ENCODE data around the gene LGALS7B.

DNA sequence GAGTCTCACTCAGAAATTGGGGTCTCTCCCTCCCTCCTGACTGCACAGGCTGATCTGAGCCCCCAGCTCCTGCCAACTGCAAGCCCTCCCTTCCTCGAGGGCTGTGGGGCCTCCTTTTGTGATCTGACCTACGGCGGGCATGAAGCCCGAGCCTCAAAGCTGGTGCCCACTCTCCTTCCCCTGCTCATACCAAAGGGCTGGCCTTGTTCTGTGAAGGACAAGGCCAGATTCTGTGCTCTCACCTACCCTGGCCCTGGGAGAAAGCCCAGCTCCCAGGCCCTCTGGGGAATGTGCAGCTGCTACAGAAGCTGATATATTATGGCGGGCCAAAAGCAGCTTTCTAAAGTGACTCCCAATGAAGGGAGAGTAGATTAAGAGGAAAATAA is 51.6 kb downstream of the LGALS7B start:
- TF ChIP-seq CTCF (IDR thresholded peaks at IDR 0.05; ENCODE audit: insufficient read depth, low read length, poor library complexity, severe bottlenecking) (no peak), EZH2phosphoT487 (conservative IDR thresholded peaks at IDR 0.05; ENCODE audit: low read length) (no peak)
